Keratinocyte (primary cell): ENCODE measurements around the gene TLCD3B. TPM values are rescaled to one million over a fixed set of nuclear protein-coding genes. Genes with fewer than 3 reads are reported as not detected.

Source experiments
- DNase-seq: peaks from one replicate; pipeline ENCODE4 v3.0.0-alpha.2; 2011; ENCODE audit warnings: low read depth, missing footprints, low spot score
- FAIRE-seq: peaks from 2 replicates; lab custom pipeline; 2011; peaks lifted over from hg19 to GRCh38; lab: Jason Lieb, UNC
- H2AFZ ChIP-seq: 2 replicates; pipeline ENCODE4 v1.6.0; 2012; ENCODE audit warnings: low read length, control low read depth, inconsistent platforms; ENCODE audit not compliant: control insufficient read depth
- H3K27ac ChIP-seq: 2 replicates; pipeline ENCODE4 v1.5.1; 2011; ENCODE audit warnings: low read length; ENCODE audit not compliant: control insufficient read depth, insufficient read depth
- H3K27me3 ChIP-seq: 3 replicates; pipeline ENCODE4 v1.6.0; 2011; ENCODE audit warnings: low read length; ENCODE audit not compliant: control insufficient read depth, insufficient read depth; ENCODE audit errors: extremely low read depth
- H3K36me3 ChIP-seq, 2 experiments: 2 replicates in 1 of 2; 3 replicates in 1 of 2; pipeline ENCODE4 v1.5.1; 2011; ENCODE audit warnings: low read length in 2 of 2, mild to moderate bottlenecking in 1 of 2; ENCODE audit not compliant: control insufficient read depth in 2 of 2, insufficient read depth in 2 of 2; ENCODE audit errors: extremely low read depth in 1 of 2
- H3K4me1 ChIP-seq: 3 replicates; pipeline ENCODE4 v1.5.1; 2011; ENCODE audit warnings: low read length; ENCODE audit not compliant: control insufficient read depth, insufficient read depth; ENCODE audit errors: extremely low read depth
- H3K4me2 ChIP-seq: 3 replicates; pipeline ENCODE4 v1.6.0; 2011; ENCODE audit warnings: low read depth, low read length; ENCODE audit not compliant: control insufficient read depth, insufficient read depth; ENCODE audit errors: extremely low read depth
- H3K4me3 ChIP-seq, 3 experiments: fragments of 200-600 bp in 1 of 3; sonication (generic) in 1 of 3; 2 replicates in 2 of 3; 3 replicates in 1 of 3; pipeline ENCODE4 v1.5.1; 2011 to 2016; ENCODE audit warnings: low read length in 3 of 3, mild to moderate bottlenecking in 3 of 3, control low read depth in 2 of 3, inconsistent platforms in 1 of 3, low read depth in 1 of 3, mixed read lengths in 1 of 3, mixed run types in 1 of 3, moderate library complexity in 1 of 3; ENCODE audit not compliant: control insufficient read depth in 2 of 3, insufficient read depth in 2 of 3; ENCODE audit errors: extremely low read depth in 1 of 3
- H3K79me2 ChIP-seq: 2 replicates; pipeline ENCODE4 v1.6.0; 2012; ENCODE audit warnings: low read length; ENCODE audit not compliant: control insufficient read depth, insufficient read depth
- H3K9ac ChIP-seq: 3 replicates; pipeline ENCODE4 v1.6.0; 2011; ENCODE audit warnings: low read length; ENCODE audit not compliant: control insufficient read depth, insufficient read depth; ENCODE audit errors: extremely low read depth
- H3K9me1 ChIP-seq: 3 replicates; pipeline ENCODE4 v1.6.0; 2011; ENCODE audit warnings: low read length; ENCODE audit not compliant: control insufficient read depth, insufficient read depth; ENCODE audit errors: extremely low read depth
- H3K9me3 ChIP-seq: 2 replicates; pipeline ENCODE4 v1.5.1; 2012; ENCODE audit warnings: low read depth, low read length; ENCODE audit not compliant: control insufficient read depth
- H4K20me1 ChIP-seq: 3 replicates; pipeline ENCODE4 v1.6.0; 2011; ENCODE audit warnings: low read length; ENCODE audit not compliant: control insufficient read depth, insufficient read depth; ENCODE audit errors: extremely low read depth
- EZH2 ChIP-seq: IDR thresholded peaks from one replicate; pipeline ENCODE4 v1.6.1; 2012; ENCODE audit warnings: inconsistent platforms, mild to moderate bottlenecking, low read length, moderate library complexity
- dilution Hi-C: fragments of 300-500 bp; cut with MboI; formaldehyde crosslinking; loops from one replicate; pipeline ENCODE4 v1.7.0; 2020; ENCODE audit warnings: low sequenced_read_pairs; ENCODE audit not compliant: extremely low pct_ligation_motif_present
- polyA plus RNA-seq, 5 experiments: library from polyadenylated mRNA; depleted of rRNA in 3 of 5; stranded (reverse) in 3 of 5; stranded (forward) in 1 of 5; unstranded in 1 of 5; fragments of >200 nt; gene quantifications; 1 replicate in 1 of 5; 2 replicates in 3 of 5; 3 replicates in 1 of 5; pipeline versions ENCODE4 v1.2.1 to v1.2.3, GENCODE V29; 2011 to 2012; ENCODE audit warnings: missing spikeins in 2 of 5, low read depth in 1 of 5, low replicate concordance in 1 of 5
- TF ChIP-seq, protein P1 (sequence below), 3 experiments: IDR thresholded peaks in 1 of 3; conservative IDR thresholded peaks in 1 of 3; optimal IDR thresholded peaks in 1 of 3; 2 replicates in 2 of 3; 3 replicates in 1 of 3; pipeline versions ENCODE3 to v1.5.1; 2011; ENCODE audit warnings: low read length in 3 of 3, mild to moderate bottlenecking in 3 of 3, moderate library complexity in 2 of 3, control low read depth in 1 of 3, inconsistent platforms in 1 of 3; ENCODE audit not compliant: insufficient read depth in 2 of 3; ENCODE audit errors: extremely low read depth in 1 of 3

Gene TLCD3B
- polyA plus RNA-seq, 1 donor (not counting 4 experiments of a cell fraction or from before 2014, with no cell fraction given), result not detected

DNA sequence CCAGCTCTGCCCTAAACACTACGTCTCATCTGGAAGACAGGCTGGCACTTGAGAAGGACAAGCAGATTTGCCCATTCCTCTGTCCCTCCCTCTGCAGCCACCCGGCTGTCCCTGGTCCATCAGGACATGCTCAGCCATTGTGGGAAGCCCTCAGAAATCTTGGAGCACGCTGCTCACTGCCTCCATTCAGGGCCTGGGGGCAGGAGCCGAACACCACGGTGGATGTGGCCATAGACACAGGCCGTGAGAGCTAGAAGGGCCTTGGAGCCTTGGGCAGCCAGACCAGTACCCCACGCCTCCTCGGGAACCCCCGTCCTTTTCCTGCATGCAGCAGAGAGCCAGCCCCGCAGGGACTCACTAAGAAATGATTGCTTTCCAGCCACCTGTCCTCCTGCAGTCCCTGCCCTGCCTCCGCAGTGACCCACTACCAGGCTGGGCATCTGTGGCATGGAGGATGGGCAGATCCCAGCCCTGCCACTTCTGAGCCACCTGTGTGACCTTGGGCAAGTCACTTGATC is 23.6 kb downstream of the TLCD3B start:
- Histone ChIP-seq H3K27ac (no peak overlapping the region), H3K9me3 (no peaks in the 10 kb centered on the region), H3K79me2 (no peaks in the 10 kb centered on the region), H3K4me3 (no peak overlapping the region), H4K20me1 (no peaks in the 10 kb centered on the region), H3K4me2 (no peak overlapping the region), H3K27me3 (peaks cover 28% of the 10 kb centered on the region), H3K9me1 (no peaks in the 10 kb centered on the region), H3K4me1 (peaks cover 3% of the 10 kb centered on the region), H2AFZ (no peak overlapping the region), H3K36me3 (peaks cover 4 to 8% of the 10 kb centered on the region in 2 experiments), H3K9ac (no peak overlapping the region)
- dilution Hi-C loops, result no loop called here
- no peak for TF ChIP-seq EZH2
- TF ChIP-seq, protein P1, sequence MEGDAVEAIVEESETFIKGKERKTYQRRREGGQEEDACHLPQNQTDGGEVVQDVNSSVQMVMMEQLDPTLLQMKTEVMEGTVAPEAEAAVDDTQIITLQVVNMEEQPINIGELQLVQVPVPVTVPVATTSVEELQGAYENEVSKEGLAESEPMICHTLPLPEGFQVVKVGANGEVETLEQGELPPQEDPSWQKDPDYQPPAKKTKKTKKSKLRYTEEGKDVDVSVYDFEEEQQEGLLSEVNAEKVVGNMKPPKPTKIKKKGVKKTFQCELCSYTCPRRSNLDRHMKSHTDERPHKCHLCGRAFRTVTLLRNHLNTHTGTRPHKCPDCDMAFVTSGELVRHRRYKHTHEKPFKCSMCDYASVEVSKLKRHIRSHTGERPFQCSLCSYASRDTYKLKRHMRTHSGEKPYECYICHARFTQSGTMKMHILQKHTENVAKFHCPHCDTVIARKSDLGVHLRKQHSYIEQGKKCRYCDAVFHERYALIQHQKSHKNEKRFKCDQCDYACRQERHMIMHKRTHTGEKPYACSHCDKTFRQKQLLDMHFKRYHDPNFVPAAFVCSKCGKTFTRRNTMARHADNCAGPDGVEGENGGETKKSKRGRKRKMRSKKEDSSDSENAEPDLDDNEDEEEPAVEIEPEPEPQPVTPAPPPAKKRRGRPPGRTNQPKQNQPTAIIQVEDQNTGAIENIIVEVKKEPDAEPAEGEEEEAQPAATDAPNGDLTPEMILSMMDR (optimal IDR thresholded peaks at IDR 0.05 in 1 of 3, IDR thresholded peaks at IDR 0.05 in 1 of 3, conservative IDR thresholded peaks at IDR 0.05 in 1 of 3; ENCODE audit: extremely low read depth in 1 of 3, insufficient read depth in 2 of 3, low read length in 3 of 3), result no peak
- no peak for DNase-seq
- no peak for FAIRE-seq

DNA sequence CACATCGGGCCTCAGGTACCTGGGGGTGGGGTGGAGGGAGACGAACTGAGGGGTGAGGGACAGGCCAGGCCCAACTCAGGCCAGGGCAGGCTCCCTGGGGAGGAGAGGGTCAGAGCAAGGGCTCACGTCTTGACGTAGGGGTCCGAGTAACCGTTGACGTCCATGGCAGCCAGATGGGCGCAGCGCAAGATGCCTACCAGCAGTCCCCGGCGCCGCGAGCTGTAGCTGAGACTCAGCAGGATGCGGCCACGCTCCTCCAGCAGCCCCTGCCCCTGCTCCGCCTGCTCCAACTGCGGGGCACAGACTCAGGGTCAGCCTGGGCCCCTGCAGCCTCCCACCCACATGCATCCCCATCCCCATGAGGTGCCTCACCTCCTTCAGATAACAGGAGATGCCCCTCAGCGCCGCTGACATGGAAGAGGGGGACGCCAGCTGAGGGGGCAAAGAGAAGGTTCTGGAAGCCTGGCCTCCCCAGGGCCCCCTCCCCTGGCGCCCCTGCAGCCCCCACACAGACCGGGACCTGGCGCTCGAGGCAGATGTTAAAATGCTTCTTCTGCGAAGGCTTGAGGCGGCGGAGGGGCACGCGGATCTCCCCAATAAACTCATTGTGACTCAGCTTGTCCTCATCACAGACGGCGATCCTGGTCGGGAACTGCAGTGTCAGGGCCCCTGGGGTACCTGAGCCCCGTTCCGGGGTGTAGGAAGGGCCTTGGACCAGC is 24.3 kb downstream of the TLCD3B start:
- Histone ChIP-seq H3K27ac (no peak overlapping the region), H3K79me2 (no peaks in the 10 kb centered on the region), H3K4me2 (no peak overlapping the region), H3K9me1 (no peaks in the 10 kb centered on the region), H3K9ac (no peak overlapping the region), H3K27me3 (peaks cover 21% of the 10 kb centered on the region), H3K9me3 (no peaks in the 10 kb centered on the region), H3K4me3 (no peak overlapping the region), H2AFZ (no peak overlapping the region), H3K4me1 (peaks cover 3% of the 10 kb centered on the region), H4K20me1 (no peaks in the 10 kb centered on the region), H3K36me3 (peaks cover 8 to 10% of the 10 kb centered on the region in 2 experiments)
- TF ChIP-seq, protein P1 (optimal IDR thresholded peaks at IDR 0.05 in 1 of 3, IDR thresholded peaks at IDR 0.05 in 1 of 3, conservative IDR thresholded peaks at IDR 0.05 in 1 of 3; ENCODE audit: extremely low read depth in 1 of 3, insufficient read depth in 2 of 3, low read length in 3 of 3), result no peak
- no peak for TF ChIP-seq EZH2
- FAIRE-seq, result no peak
- dilution Hi-C loops, result no loop called here
- no peak for DNase-seq
